ENCODE data around the gene FGF12. TPM values are rescaled to one million over a fixed set of nuclear protein-coding genes. Genes with fewer than 3 reads are reported as not detected.

The FGF12 gene
- total RNA-seq, 4 donors from 2014 or later: 0.46 to 1.2 (median 0.72) TPM

DNA sequence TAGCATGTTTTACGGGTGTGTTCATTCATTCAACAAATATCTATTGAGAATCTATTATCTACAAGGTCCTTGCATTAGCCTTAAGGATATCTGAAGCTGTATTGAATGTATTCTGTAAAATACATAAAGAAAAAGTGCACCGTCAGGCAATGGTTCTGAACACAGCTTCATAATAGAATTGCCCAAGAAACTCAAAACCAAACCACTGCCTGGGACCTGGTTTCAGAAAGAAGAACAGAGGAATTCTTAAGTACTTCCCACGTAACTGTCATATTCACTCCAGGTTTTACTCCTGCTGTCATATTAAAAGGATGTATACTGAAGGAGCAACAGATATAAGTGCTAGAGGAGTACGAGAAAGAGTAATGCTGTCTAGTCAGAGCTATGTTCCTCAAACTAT, 115.9 kb downstream of the FGF12 start:
- Histone ChIP-seq H3K36me3 (no peaks in the 10 kb centered on the region), H3K9me3 (no peaks in the 10 kb centered on the region), H3K4me3 (no peak overlapping the region), H3K27me3 (no peaks in the 10 kb centered on the region), H3K4me1 (no peaks in the 10 kb centered on the region), H3K27ac (no peak overlapping the region)
- ATAC-seq (no peak), DNase-seq (no peak)
- intact Hi-C loops (cut with DNase I; ENCODE audit: low total_unique reads) (no loop called here), in situ Hi-C loops (cut with MboI; ENCODE audit: low sequenced_read_pairs in 4 of 4) (no loop called here)
- TF ChIP-seq, protein P1, sequence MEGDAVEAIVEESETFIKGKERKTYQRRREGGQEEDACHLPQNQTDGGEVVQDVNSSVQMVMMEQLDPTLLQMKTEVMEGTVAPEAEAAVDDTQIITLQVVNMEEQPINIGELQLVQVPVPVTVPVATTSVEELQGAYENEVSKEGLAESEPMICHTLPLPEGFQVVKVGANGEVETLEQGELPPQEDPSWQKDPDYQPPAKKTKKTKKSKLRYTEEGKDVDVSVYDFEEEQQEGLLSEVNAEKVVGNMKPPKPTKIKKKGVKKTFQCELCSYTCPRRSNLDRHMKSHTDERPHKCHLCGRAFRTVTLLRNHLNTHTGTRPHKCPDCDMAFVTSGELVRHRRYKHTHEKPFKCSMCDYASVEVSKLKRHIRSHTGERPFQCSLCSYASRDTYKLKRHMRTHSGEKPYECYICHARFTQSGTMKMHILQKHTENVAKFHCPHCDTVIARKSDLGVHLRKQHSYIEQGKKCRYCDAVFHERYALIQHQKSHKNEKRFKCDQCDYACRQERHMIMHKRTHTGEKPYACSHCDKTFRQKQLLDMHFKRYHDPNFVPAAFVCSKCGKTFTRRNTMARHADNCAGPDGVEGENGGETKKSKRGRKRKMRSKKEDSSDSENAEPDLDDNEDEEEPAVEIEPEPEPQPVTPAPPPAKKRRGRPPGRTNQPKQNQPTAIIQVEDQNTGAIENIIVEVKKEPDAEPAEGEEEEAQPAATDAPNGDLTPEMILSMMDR (IDR thresholded peaks at IDR 0.05 in 4 of 5, conservative IDR thresholded peaks at IDR 0.05 in 1 of 5): no peak
- TF ChIP-seq POLR2A (IDR thresholded peaks at IDR 0.05): no peak

- TF ChIP-seq, protein P1 (IDR thresholded peaks at IDR 0.05 in 4 of 5, conservative IDR thresholded peaks at IDR 0.05 in 1 of 5): no peak
- TF ChIP-seq POLR2A (IDR thresholded peaks at IDR 0.05): no peak
- Histone ChIP-seq H3K9me3 (no peaks in the 10 kb centered on the region), H3K36me3 (no peaks in the 10 kb centered on the region), H3K27ac (no peak overlapping the region), H3K27me3 (no peaks in the 10 kb centered on the region), H3K4me1 (no peaks in the 10 kb centered on the region), H3K4me3 (no peak overlapping the region)
- in situ Hi-C loops (cut with MboI; ENCODE audit: low sequenced_read_pairs in 4 of 4) (no loop called here), intact Hi-C loops (cut with DNase I; ENCODE audit: low total_unique reads) (no loop called here)
- ATAC-seq (no peak), DNase-seq (no peak)
Measured at GRCh38 chr3:192608726-192609600, 118.4 kb downstream of the FGF12 start.

GRCh38 chr3:192607798-192608197, 119.5 kb downstream of the FGF12 start:
- DNase-seq (no peak), ATAC-seq (no peak)
- H3K4me1 ChIP-seq: no peaks in the 10 kb centered on the region
- in situ Hi-C loops (cut with MboI; ENCODE audit: low sequenced_read_pairs in 4 of 4) (no loop called here), intact Hi-C loops (cut with DNase I; ENCODE audit: low total_unique reads) (no loop called here)
- H3K27me3 ChIP-seq: no peaks in the 10 kb centered on the region
- TF ChIP-seq POLR2A (IDR thresholded peaks at IDR 0.05): no peak
- no peak overlapping the region for H3K27ac ChIP-seq
- no peaks in the 10 kb centered on the region for H3K9me3 ChIP-seq
- H3K36me3 ChIP-seq: no peaks in the 10 kb centered on the region
- H3K4me3 ChIP-seq: no peak overlapping the region

DNA sequence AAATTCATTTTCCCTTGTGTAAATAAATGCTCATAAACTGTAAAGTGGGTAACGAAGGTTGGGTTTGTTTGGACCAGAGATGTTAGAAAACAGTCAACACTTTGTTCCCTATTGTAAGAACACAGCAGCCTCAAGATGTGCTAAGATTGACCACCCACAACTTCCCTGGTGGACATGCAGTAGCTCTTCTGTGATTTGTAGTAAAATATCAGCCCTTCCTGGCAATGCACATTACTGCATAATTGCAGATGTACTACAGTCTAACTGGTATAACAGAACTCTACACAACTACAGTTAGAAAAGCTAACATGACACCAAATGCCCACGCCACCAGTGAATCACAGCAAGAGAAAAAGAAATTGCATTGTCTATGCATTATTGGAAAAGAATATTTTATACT, 129.4 kb downstream of the FGF12 start:
- H3K27me3 ChIP-seq: no peaks in the 10 kb centered on the region
- no peaks in the 10 kb centered on the region for H3K4me1 ChIP-seq
- no peak overlapping the region for H3K4me3 ChIP-seq
- ATAC-seq (no peak), DNase-seq (no peak)
- TF ChIP-seq POLR2A (IDR thresholded peaks at IDR 0.05): no peak
- TF ChIP-seq, protein P1 (IDR thresholded peaks at IDR 0.05 in 4 of 5, conservative IDR thresholded peaks at IDR 0.05 in 1 of 5): no peak
- H3K27ac ChIP-seq: no peak overlapping the region
- in situ Hi-C loops (cut with MboI; ENCODE audit: low sequenced_read_pairs in 4 of 4) (no loop called here), intact Hi-C loops (cut with DNase I; ENCODE audit: low total_unique reads) (no loop called here)
- H3K36me3 ChIP-seq: no peaks in the 10 kb centered on the region
- H3K9me3 ChIP-seq: no peaks in the 10 kb centered on the region

DNA sequence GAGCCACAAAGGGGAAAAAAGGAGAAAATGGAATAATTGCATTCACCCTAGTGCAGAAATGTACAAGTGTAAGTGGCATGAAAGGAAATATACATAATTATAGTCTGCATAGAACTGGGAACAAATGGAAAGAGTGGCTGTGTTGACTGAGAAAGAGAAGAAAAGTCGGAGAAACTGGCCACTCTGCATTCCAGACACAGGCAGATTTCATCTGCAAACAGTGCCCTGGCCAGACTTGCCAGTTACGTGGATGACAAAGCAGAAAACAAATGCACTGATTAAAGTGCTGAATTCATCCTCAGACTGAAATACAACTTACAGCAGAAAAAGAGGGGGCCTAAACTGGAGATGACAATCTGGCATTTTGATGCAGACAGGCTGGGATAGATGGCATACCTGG, 129.8 kb downstream of the FGF12 start:
- TF ChIP-seq, protein P1 (IDR thresholded peaks at IDR 0.05 in 4 of 5, conservative IDR thresholded peaks at IDR 0.05 in 1 of 5): no peak
- TF ChIP-seq POLR2A (IDR thresholded peaks at IDR 0.05): no peak
- no peaks in the 10 kb centered on the region for H3K9me3 ChIP-seq
- no peak overlapping the region for H3K4me3 ChIP-seq
- no peaks in the 10 kb centered on the region for H3K4me1 ChIP-seq
- no peaks in the 10 kb centered on the region for H3K27me3 ChIP-seq
- H3K27ac ChIP-seq: no peak overlapping the region
- intact Hi-C loops (cut with DNase I; ENCODE audit: low total_unique reads) (no loop called here), in situ Hi-C loops (cut with MboI; ENCODE audit: low sequenced_read_pairs in 4 of 4) (no loop called here)
- H3K36me3 ChIP-seq: no peaks in the 10 kb centered on the region
- DNase-seq (no peak), ATAC-seq (no peak)
